Measurements from ENCODE around the gene MATN4. TPM values are rescaled to one million over a fixed set of nuclear protein-coding genes. Genes with fewer than 3 reads are reported as not detected.

Gene MATN4
- total and polyA plus RNA-seq, 2 of the 13 experiments (the other 11 are each of a cell fraction or from before 2014, with no cell fraction given) = not detected

DNA sequence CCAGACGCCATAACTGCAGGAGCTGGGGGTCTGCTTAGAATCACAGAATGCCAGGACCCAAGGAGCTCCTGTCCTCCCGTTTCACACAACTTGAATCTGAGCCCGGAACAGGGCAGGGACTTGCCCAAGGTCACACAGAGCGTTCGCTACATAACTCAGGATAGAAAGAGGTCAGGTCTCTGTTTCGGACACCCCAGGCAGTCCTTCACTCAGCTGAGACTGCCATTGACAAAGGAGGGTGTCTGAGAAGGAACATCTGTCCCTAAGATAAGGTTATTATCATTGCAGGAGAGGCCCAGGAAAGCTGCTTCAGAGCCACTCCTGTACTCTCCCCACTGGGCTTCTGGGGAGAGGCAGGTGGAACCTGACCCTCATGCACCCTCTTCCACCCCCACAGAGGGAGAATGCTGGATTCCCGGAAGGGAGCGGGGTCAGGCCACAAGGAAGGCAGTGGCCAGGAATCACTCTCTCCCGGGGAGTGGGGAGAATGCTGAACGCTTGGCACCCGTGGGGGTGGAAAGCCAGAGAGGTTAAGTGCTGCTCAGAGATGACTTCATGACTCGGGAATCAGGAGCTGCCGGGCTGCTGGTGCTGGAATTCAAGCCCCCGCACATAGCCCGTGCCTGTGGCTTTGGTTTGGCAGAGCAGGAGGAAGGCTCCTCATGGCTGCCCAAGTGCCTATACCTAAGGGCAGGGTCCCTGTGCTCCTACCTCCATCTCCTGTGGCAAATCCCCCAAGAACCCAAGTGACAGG is 29.4 kb upstream of the MATN4 start (continued):
- TF ChIP-seq, protein P1, sequence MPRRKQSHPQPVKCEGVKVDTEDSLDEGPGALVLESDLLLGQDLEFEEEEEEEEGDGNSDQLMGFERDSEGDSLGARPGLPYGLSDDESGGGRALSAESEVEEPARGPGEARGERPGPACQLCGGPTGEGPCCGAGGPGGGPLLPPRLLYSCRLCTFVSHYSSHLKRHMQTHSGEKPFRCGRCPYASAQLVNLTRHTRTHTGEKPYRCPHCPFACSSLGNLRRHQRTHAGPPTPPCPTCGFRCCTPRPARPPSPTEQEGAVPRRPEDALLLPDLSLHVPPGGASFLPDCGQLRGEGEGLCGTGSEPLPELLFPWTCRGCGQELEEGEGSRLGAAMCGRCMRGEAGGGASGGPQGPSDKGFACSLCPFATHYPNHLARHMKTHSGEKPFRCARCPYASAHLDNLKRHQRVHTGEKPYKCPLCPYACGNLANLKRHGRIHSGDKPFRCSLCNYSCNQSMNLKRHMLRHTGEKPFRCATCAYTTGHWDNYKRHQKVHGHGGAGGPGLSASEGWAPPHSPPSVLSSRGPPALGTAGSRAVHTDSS (CRISPR knock-in tag; conservative IDR thresholded peaks at IDR 0.05) = no peak
- TF ChIP-seq ZNF777 (CRISPR knock-in tag; IDR thresholded peaks at IDR 0.05) (no peak), JARID2 (CRISPR knock-in tag; IDR thresholded peaks at IDR 0.05; ENCODE audit: insufficient replicate concordance) (no peak), MIER2 (CRISPR knock-in tag; IDR thresholded peaks at IDR 0.05) (no peak), DPF2 (CRISPR knock-in tag; IDR thresholded peaks at IDR 0.05; ENCODE audit: borderline replicate concordance, low read depth) (0 out of 2 replicates have a peak, but pooled peaks have one; percentile 7), MED1 (CRISPR knock-in tag; IDR thresholded peaks at IDR 0.05) (no peak), EP300 (IDR thresholded peaks at IDR 0.05; ENCODE audit: low read depth in 2 of 2, low read length in 2 of 2) (no peak), EP300 (CRISPR knock-in tag; IDR thresholded peaks at IDR 0.05; ENCODE audit: borderline replicate concordance) (peak; percentile 23; the same call in 1 of the 2 replicates), PRPF4 (IDR thresholded peaks at IDR 0.05; ENCODE audit: low read depth, low read length, poor library complexity, severe bottlenecking) (no peak), ZNF124 (CRISPR knock-in tag; IDR thresholded peaks at IDR 0.05) (no peak), ZNF292 (CRISPR knock-in tag; IDR thresholded peaks at IDR 0.05; ENCODE audit: borderline replicate concordance, low read depth) (no peak), ZFP82 (CRISPR knock-in tag; IDR thresholded peaks at IDR 0.05; ENCODE audit: borderline replicate concordance) (no peak), MZF1 (CRISPR knock-in tag; IDR thresholded peaks at IDR 0.05; ENCODE audit: borderline replicate concordance) (0 out of 2 replicates have a peak, but pooled peaks have one; percentile 82)
- TF ChIP-seq, protein P2, sequence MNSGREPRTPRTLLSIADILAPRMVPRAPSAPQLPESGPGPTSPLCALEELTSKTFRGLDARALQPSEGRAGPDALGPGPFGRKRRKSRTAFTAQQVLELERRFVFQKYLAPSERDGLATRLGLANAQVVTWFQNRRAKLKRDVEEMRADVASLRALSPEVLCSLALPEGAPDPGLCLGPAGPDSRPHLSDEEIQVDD (CRISPR knock-in tag; IDR thresholded peaks at IDR 0.05; ENCODE audit: borderline replicate concordance) = no peak
- TF ChIP-seq, protein P3, sequence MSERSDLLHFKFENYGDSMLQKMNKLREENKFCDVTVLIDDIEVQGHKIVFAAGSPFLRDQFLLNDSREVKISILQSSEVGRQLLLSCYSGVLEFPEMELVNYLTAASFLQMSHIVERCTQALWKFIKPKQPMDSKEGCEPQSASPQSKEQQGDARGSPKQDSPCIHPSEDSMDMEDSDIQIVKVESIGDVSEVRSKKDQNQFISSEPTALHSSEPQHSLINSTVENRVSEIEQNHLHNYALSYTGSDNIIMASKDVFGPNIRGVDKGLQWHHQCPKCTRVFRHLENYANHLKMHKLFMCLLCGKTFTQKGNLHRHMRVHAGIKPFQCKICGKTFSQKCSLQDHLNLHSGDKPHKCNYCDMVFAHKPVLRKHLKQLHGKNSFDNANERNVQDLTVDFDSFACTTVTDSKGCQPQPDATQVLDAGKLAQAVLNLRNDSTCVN (CRISPR knock-in tag; IDR thresholded peaks at IDR 0.05; ENCODE audit: borderline replicate concordance) = no peak
- TF ChIP-seq, protein P4, sequence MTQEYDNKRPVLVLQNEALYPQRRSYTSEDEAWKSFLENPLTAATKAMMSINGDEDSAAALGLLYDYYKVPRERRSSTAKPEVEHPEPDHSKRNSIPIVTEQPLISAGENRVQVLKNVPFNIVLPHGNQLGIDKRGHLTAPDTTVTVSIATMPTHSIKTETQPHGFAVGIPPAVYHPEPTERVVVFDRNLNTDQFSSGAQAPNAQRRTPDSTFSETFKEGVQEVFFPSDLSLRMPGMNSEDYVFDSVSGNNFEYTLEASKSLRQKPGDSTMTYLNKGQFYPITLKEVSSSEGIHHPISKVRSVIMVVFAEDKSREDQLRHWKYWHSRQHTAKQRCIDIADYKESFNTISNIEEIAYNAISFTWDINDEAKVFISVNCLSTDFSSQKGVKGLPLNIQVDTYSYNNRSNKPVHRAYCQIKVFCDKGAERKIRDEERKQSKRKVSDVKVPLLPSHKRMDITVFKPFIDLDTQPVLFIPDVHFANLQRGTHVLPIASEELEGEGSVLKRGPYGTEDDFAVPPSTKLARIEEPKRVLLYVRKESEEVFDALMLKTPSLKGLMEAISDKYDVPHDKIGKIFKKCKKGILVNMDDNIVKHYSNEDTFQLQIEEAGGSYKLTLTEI (CRISPR knock-in tag; conservative IDR thresholded peaks at IDR 0.05) = no peak
- TF ChIP-seq, protein P5, sequence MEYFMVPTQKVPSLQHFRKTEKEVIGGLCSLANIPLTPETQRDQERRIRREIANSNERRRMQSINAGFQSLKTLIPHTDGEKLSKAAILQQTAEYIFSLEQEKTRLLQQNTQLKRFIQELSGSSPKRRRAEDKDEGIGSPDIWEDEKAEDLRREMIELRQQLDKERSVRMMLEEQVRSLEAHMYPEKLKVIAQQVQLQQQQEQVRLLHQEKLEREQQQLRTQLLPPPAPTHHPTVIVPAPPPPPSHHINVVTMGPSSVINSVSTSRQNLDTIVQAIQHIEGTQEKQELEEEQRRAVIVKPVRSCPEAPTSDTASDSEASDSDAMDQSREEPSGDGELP (IDR thresholded peaks at IDR 0.05; ENCODE audit: borderline replicate concordance, low read depth) = peak; percentile 3; the same call in 1 of the 2 replicates
